OCI-LY1 (cell line): ENCODE measurements around the gene DNAH9.

Experiments used
- CTCF ChIP-seq: fragments of 200-600 bp; sonication (generic), shearing (Covaris generic); IDR thresholded peaks from 2 replicates; pipeline ENCODE4 v1.5.1; 2017; ENCODE audit warnings: mild to moderate bottlenecking, antibody characterized with exemption, low read length, moderate library complexity, mixed read lengths
- EZH2 ChIP-seq: fragments of 200-600 bp; sonication (generic), shearing (Covaris generic); IDR thresholded peaks from 2 replicates; pipeline ENCODE4 v1.8.0; 2017; ENCODE audit warnings: borderline replicate concordance, mixed run types, mild to moderate bottlenecking, antibody characterized with exemption, low read length, moderate library complexity, mixed read lengths

- TF ChIP-seq CTCF (no peak), EZH2 (no peak)
Observed at GRCh38 chr17:11578998-11579397, 19.3 kb upstream of the DNAH9 start.
